Spleen (tissue), 11 donors: Measurements from ENCODE around the gene PANX3. TPM values are rescaled to one million over a fixed set of nuclear protein-coding genes. Genes with fewer than 3 reads are reported as not detected.
A peak's percentile ranks its signal among the peaks of the same experiment; 100 is the strongest.

Experiments
- DNase-seq: peaks from one replicate; pipeline ENCODE4 v3.0.0-alpha.2; 2020
- H3K27ac ChIP-seq, 8 donors: fragments of 200-600 bp; sonication (generic) in 7 of 8; 1 replicate in 4 of 8; 2 replicates in 4 of 8; pipeline versions ENCODE4 v1.5.0 to v1.8.0; 2016 to 2021; ENCODE audit warnings: inconsistent platforms in 4 of 8, mild to moderate bottlenecking in 4 of 8, moderate library complexity in 1 of 8
- H3K27me3 ChIP-seq, 7 donors: fragments of 200-600 bp; sonication (generic) in 6 of 7; replicated peaks in 1 of 7; 1 replicate in 4 of 7; 2 replicates in 3 of 7; pipeline versions ENCODE4 v1.5.0 to v1.8.0; 2016 to 2021; ENCODE audit warnings: inconsistent platforms in 3 of 7, mild to moderate bottlenecking in 1 of 7
- H3K36me3 ChIP-seq, 6 donors: fragments of 200-600 bp; sonication (generic) in 5 of 6; 1 replicate in 4 of 6; 2 replicates in 2 of 6; pipeline versions ENCODE4 v1.5.0 to v1.8.0; 2016 to 2021; ENCODE audit warnings: inconsistent platforms in 2 of 6
- H3K4me1 ChIP-seq, 6 donors: fragments of 200-600 bp; sonication (generic) in 5 of 6; 1 replicate in 3 of 6; 2 replicates in 3 of 6; pipeline versions ENCODE4 v1.5.0 to v1.8.0; 2016 to 2021; ENCODE audit warnings: inconsistent platforms in 3 of 6
- H3K4me3 ChIP-seq, 8 donors: fragments of 200-600 bp; sonication (generic) in 7 of 8; 1 replicate in 4 of 8; 2 replicates in 4 of 8; pipeline versions ENCODE4 v1.5.0 to v1.8.0; 2016 to 2021; ENCODE audit warnings: inconsistent platforms in 4 of 8, mild to moderate bottlenecking in 4 of 8, moderate library complexity in 2 of 8
- H3K9me3 ChIP-seq, 8 donors: fragments of 200-600 bp; sonication (generic) in 7 of 8; 1 replicate in 4 of 8; 2 replicates in 4 of 8; pipeline versions ENCODE4 v1.5.0 to v1.8.0; 2016 to 2021; ENCODE audit warnings: inconsistent platforms in 4 of 8
- POLR2A ChIP-seq, 3 donors: fragments of 450-650 bp; IDR thresholded peaks; one replicate each; pipeline ENCODE4 v1.5.1; 2017; ENCODE audit warnings: antibody characterized with exemption in 3 of 3, mild to moderate bottlenecking in 1 of 3
- POLR2AphosphoS5 ChIP-seq, 3 donors: sonication (generic); formaldehyde crosslinking; IDR thresholded peaks; one replicate each; pipeline ENCODE4 v1.5.1; 2017; ENCODE audit warnings: antibody characterized with exemption in 3 of 3
- WGBS, 5 donors: extraction: QIAGEN DNeasy Blood & Tissue Kit in 3 of 5; methylation state at CpG; one replicate each; pipeline versions ENCODE4 v1.1.5 to v1.1.7; 2013 to 2018; 5-methylcytosine and 5-hydroxymethylcytosine counted together
- intact Hi-C: fragments of 100-400 bp; cut with DNase I; formaldehyde crosslinking; loops from one replicate; pipeline ENCODE4 v1.15.0; 2023; ENCODE audit warnings: low total_unique reads
- polyA plus RNA-seq, 3 donors: library from polyadenylated mRNA; stranded (reverse); fragments of 200-250 nt; gene quantifications; one replicate each; pipeline ENCODE4 v1.2.1, GENCODE V29; 2013
- total RNA-seq, 7 donors: library from RNA; depleted of rRNA in 3 of 7; stranded (reverse); fragments of >200 nt in 3 of 7; fragmentation: NEBNext Ultra II Directional in 4 of 7; extraction: Animal tissue kit (Norgen Biotek cat#: 25700) in 4 of 7; gene quantifications; one replicate each; pipeline versions ENCODE4 v1.1.0 to v1.2.1, GENCODE V29; 2016 to 2021
- TF ChIP-seq, protein P1 (sequence below), 11 experiments: fragments of 200-600 bp in 7 of 11; fragments of 450-650 bp in 4 of 11; sonication (generic) in 4 of 11; IDR thresholded peaks in 8 of 11; conservative IDR thresholded peaks in 3 of 11; 1 replicate in 7 of 11; 2 replicates in 4 of 11; pipeline versions ENCODE4 v1.4.0 to v1.8.0; 2016 to 2021; ENCODE audit warnings: antibody characterized with exemption in 11 of 11, inconsistent platforms in 4 of 11, mild to moderate bottlenecking in 1 of 11
- donor health status: healthy with polysubstance abuse.
- donor health status: DM: no; HTN: no; CAD: no; lungs with moderate emphysema.
- donor health status: DM: no; HTN: no; CAD: no.
- donor health status: Bipolar disorder and iron deficiency.
- donor health status: healthy.
- donor health status: DM: no; HTN: no; CAD: no.
- donor health status: DM: yes; HTN: yes; CAD: no.

Gene PANX3
- total and polyA plus RNA-seq, 10 donors: not detected

- H3K4me3 ChIP-seq: peak overlapping the region; percentile 77 to 96 (median 84)
- peak overlapping the region in 4 of 8 donors; percentile 90 to 93 (median 92) for H3K27ac ChIP-seq
- intact Hi-C loops: no loop called here
- no peaks in the 10 kb centered on the region for H3K27me3 ChIP-seq
- H3K4me1 ChIP-seq: peaks cover 16 to 58% (median 36%) of the 10 kb centered on the region in 6 donors
- WGBS, 5 donors: 50 to 73% (median 64%) methylated on average over 4 of the region's 4 CpGs
- no peak for TF ChIP-seq POLR2AphosphoS5 (IDR thresholded peaks at IDR 0.05)
- TF ChIP-seq, protein P1, sequence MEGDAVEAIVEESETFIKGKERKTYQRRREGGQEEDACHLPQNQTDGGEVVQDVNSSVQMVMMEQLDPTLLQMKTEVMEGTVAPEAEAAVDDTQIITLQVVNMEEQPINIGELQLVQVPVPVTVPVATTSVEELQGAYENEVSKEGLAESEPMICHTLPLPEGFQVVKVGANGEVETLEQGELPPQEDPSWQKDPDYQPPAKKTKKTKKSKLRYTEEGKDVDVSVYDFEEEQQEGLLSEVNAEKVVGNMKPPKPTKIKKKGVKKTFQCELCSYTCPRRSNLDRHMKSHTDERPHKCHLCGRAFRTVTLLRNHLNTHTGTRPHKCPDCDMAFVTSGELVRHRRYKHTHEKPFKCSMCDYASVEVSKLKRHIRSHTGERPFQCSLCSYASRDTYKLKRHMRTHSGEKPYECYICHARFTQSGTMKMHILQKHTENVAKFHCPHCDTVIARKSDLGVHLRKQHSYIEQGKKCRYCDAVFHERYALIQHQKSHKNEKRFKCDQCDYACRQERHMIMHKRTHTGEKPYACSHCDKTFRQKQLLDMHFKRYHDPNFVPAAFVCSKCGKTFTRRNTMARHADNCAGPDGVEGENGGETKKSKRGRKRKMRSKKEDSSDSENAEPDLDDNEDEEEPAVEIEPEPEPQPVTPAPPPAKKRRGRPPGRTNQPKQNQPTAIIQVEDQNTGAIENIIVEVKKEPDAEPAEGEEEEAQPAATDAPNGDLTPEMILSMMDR (IDR thresholded peaks at IDR 0.05 in 8 of 11, conservative IDR thresholded peaks at IDR 0.05 in 3 of 11): no peak
- no peak for TF ChIP-seq POLR2A (IDR thresholded peaks at IDR 0.05)
- DNase-seq: no peak
- H3K9me3 ChIP-seq: no peaks in the 10 kb centered on the region
- peaks cover 0 to 45% (median 30%) of the 10 kb centered on the region in 6 donors for H3K36me3 ChIP-seq
Observed at GRCh38 chr11:124623861-124624525, 12.8 kb downstream of the PANX3 start.

DNA sequence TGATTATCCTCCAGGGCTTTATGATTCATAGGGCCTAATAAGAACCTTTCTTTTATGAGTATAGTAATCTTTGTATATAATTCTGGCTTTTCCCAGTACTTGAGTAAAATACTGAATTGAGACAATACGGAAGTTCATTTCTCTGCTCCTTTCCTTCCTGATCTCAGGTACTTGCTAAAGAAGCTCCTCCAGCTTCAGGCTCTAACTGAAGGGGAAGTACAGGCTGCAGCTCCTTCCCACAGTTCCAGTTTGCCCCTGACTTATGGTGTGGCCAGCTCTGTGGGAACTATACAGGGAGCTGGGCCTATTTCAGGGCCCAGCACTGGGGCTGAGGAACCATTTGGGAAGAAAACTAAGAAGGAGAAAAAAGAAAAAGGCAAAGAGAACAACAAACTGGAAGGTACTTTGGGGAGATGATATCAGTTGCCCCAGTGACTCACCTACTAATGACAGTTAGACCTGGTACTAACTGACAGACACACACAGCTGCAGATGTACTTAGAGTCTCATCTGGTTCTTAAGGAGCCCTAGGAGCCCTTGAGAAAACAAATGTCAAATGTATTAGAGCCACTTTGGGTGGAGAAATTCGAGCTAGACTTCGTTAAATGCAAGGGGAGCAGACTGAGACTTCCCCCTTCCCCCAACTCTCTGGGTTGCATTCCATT is 14.4 kb downstream of the PANX3 start:
- Histone ChIP-seq H3K4me1 (peaks cover 16 to 60% (median 36%) of the 10 kb centered on the region in 6 donors), H3K9me3 (no peaks in the 10 kb centered on the region), H3K27ac (no peak overlapping the region), H3K4me3 (no peak overlapping the region), H3K27me3 (no peaks in the 10 kb centered on the region), H3K36me3 (peaks cover 0 to 61% (median 41%) of the 10 kb centered on the region in 6 donors)
- intact Hi-C loops: no loop called here
- no peak for DNase-seq
- 78 to 96% (median 92%) methylated on average over 3 of the region's 3 CpGs for WGBS, 5 donors
- TF ChIP-seq, protein P1 (IDR thresholded peaks at IDR 0.05 in 8 of 11, conservative IDR thresholded peaks at IDR 0.05 in 3 of 11): no peak

- 59 to 86% (median 75%) methylated on average over 5 of the region's 5 CpGs for WGBS, 5 donors
Observed at GRCh38 chr11:124627546-124627945, 16.3 kb downstream of the PANX3 start.

More at GRCh38 chr11:124627546-124627945, 16.3 kb downstream of the PANX3 start:
- Histone ChIP-seq H3K4me3 (no peak overlapping the region), H3K27ac (no peak overlapping the region), H3K9me3 (no peaks in the 10 kb centered on the region), H3K4me1 (peaks cover 16 to 50% (median 30%) of the 10 kb centered on the region in 6 donors), H3K27me3 (no peaks in the 10 kb centered on the region), H3K36me3 (peaks cover 0 to 80% (median 60%) of the 10 kb centered on the region in 6 donors)
- DNase-seq: no peak
- TF ChIP-seq, protein P1 (IDR thresholded peaks at IDR 0.05 in 8 of 11, conservative IDR thresholded peaks at IDR 0.05 in 3 of 11): no peak
- TF ChIP-seq POLR2AphosphoS5 (IDR thresholded peaks at IDR 0.05) (no peak), POLR2A (IDR thresholded peaks at IDR 0.05) (no peak)
- intact Hi-C loops: no loop called here
